22Rv1 (cell line): Measurements from ENCODE around the gene PTCHD1.

Experiments used
- ZFX ChIP-seq: fragments of 450-650 bp; IDR thresholded peaks from 2 replicates; pipeline ENCODE4 v1.6.1; 2017; ENCODE audit warnings: antibody characterized with exemption, borderline replicate concordance
- TF ChIP-seq, protein P1 (sequence below): fragments of 450-650 bp; IDR thresholded peaks from 2 replicates; pipeline ENCODE4 v1.5.1; 2017; ENCODE audit warnings: mild to moderate bottlenecking

DNA sequence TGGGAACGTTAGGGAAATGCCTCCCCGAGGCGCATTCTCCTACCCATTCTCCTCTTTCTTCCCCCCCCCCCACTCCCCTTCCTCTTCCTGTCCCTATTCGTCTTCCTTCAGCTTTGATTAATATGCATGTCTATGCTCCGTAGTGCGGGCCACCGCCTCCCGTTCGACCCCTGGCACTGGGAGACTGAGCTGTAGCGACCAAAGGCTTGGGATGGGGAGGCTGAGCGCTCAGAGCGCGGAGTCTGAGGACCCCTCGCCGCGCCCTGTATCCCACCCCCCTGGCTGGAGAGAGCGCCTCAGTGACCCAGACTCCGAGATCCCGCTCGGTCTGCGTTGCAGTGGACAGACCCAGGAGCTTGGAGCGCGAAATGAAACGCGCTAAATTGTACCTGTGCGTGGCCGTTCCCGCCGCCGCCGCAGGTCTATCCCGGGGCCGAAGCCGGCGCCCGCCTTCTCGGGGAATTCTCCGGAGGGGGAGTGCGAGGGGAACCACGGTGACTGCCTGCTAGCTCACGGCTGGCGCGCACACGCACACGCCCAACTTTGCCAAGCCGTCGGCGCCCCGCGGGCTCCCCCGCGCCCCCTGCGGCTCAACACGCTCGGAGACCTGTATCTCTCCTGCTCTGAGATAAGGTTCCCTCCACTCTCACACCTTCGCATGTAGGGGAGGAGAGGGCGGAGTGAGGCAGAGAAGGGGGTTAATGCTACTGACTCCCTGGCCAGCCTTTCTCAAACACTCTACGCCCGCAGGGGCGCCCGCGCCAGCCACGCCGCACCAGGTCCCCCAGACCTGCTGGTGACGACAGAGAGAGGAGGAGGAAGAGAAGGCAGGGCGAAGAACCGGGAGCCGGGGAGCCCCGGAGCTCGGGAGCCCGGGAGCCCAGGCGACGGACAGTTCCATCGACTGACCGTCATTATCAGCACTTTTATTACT lies 1.5 kb upstream of the PTCHD1 start:
- TF ChIP-seq, protein P1, sequence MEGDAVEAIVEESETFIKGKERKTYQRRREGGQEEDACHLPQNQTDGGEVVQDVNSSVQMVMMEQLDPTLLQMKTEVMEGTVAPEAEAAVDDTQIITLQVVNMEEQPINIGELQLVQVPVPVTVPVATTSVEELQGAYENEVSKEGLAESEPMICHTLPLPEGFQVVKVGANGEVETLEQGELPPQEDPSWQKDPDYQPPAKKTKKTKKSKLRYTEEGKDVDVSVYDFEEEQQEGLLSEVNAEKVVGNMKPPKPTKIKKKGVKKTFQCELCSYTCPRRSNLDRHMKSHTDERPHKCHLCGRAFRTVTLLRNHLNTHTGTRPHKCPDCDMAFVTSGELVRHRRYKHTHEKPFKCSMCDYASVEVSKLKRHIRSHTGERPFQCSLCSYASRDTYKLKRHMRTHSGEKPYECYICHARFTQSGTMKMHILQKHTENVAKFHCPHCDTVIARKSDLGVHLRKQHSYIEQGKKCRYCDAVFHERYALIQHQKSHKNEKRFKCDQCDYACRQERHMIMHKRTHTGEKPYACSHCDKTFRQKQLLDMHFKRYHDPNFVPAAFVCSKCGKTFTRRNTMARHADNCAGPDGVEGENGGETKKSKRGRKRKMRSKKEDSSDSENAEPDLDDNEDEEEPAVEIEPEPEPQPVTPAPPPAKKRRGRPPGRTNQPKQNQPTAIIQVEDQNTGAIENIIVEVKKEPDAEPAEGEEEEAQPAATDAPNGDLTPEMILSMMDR: no peak
- no peak for TF ChIP-seq ZFX
